ENCODE data around the gene LRRC2. TPM values are rescaled to one million over a fixed set of nuclear protein-coding genes. Genes with fewer than 3 reads are reported as not detected.

The LRRC2 gene
- total and polyA plus RNA-seq, 2 donors (not counting 3 experiments of a cell fraction or from before 2014, with no cell fraction given), result 0.14 to 0.73 TPM

DNA sequence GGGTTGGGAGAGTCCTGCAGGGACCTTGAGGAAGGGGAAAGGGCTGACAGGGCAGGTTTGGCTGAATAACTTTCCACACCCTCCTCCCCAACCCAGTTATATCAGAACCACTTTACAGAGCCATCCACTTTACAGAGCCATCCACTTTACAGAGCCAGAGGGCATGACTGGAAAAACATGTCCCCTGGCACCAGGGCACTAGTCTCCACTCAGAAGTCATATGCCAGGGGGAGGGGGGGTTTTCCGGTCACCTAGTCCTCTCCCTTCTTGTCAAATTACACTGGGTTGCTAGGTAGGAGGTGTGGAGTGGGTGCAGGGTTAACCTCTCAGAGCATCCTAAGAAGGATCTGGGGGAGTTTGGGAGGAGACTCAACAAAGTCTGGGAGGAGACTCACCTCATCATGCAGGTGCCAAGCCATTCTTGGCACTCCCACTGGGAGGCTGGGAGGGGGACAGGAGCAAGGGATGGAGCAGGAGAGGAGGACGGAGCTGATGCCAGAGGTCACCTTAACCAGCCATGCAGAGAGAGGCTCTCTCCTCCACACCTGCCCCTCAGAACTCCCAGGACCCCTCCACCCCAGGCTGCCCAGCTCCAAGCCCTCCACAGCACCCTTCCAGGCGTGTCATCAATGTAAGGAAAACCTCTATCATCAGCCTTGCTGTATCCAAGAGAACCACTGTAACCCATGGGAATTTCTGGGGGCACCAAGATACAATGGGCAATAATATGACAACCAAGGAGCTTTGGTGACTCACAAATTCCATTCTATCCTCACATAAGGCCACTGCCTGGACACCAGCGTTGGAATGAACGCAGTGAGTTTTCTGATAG, 1.7 kb downstream of the LRRC2 start:
- Histone ChIP-seq H3K4me1 (ENCODE audit: control insufficient read depth, extremely low read depth, insufficient read depth, low read length) (peaks cover 10% of the 10 kb centered on the region), H3K79me2 (ENCODE audit: control insufficient read depth, insufficient read depth, low read length) (no peaks in the 10 kb centered on the region), H3K4me3 (replicated peaks in 1 of 3; ENCODE audit: insufficient read depth in 1 of 3, low read depth in 1 of 3, low read length in 3 of 3) (no peak overlapping the region), H3K4me2 (ENCODE audit: insufficient read depth, low read length) (no peak overlapping the region), H3K9me3 (replicated peaks; ENCODE audit: control insufficient read depth, insufficient read depth, low read length) (no peaks in the 10 kb centered on the region), H3K36me3 (ENCODE audit: control insufficient read depth in 2 of 2, extremely low read depth in 1 of 2, insufficient read depth in 2 of 2, low read length in 2 of 2) (no peaks in the 10 kb centered on the region), H3K27me3 (ENCODE audit: control insufficient read depth in 2 of 2, insufficient read depth in 2 of 2, low read length in 2 of 2) (peaks cover 0 to 3% of the 10 kb centered on the region in 2 experiments), H2AFZ (ENCODE audit: low read depth, low read length) (no peak overlapping the region), H3K27ac (ENCODE audit: insufficient read depth, low read depth, low read length) (no peak overlapping the region), H3K9me1 (replicated peaks; ENCODE audit: control insufficient read depth, extremely low read depth, insufficient read depth, low read length) (no peaks in the 10 kb centered on the region), H3K9ac (replicated peaks; ENCODE audit: extremely low read depth, insufficient read depth, low read length) (no peak overlapping the region), H4K20me1 (replicated peaks; ENCODE audit: control insufficient read depth, extremely low read depth, insufficient read depth, low read length) (no peaks in the 10 kb centered on the region)
- no TSS peak for BruUV-seq (replicated peaks)
- intact Hi-C loops (cut with micrococcal nuclease) (no loop called here), dilution Hi-C loops (cut with MboI; ENCODE audit: extremely low pct_ligation_motif_present, low sequenced_read_pairs) (no loop called here)
- DNase-seq (ENCODE audit: low read depth, low spot score), result no peak
- CTCF ChIA-PET, result interaction anchor here (1.0 to 3.9 kb wide), 3 partner anchors 13 to 75 kb away, joined by 5 to 20 read pairs (median 5); no protein-coding TSS in a partner anchor
- FAIRE-seq, result no peak
- POLR2A ChIA-PET, result no interaction called here
- TF ChIP-seq EZH2 (IDR thresholded peaks at IDR 0.05; ENCODE audit: borderline replicate concordance, low read depth, low read length, severe bottlenecking) (no peak), POLR2AphosphoS5 (IDR thresholded peaks at IDR 0.05; ENCODE audit: insufficient read depth, low read depth, low read length) (no peak), MYC (IDR thresholded peaks at IDR 0.05; ENCODE audit: low read depth, low read length) (no peak), POLR2A (IDR thresholded peaks at IDR 0.05; ENCODE audit: low read depth, low read length) (no peak), GATA2 (IDR thresholded peaks at IDR 0.05; ENCODE audit: insufficient read depth, insufficient read length, low read depth, low read length) (no peak), FOS (IDR thresholded peaks at IDR 0.05; ENCODE audit: borderline replicate concordance, insufficient read depth, low read length) (no peak)

DNA sequence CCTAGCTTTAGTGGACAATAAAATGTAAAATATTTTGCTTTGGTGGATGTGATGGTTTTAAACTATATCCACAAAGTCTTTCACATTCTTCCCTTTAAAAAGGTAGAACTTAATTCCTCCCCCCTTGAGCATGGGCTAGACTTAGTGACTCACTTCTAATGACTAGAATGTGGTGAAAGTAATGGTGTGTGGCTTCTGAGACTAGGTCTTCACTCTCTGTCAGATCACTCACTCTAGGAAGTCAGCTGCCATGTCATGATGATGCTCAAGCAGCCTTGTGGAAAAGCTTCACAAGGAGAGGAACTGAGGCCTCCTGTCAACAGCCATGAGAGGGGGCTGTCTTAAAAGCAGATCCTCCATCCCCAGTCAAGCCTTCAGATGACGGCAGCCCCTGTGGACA, 4.2 kb downstream of the LRRC2 start:
- TF ChIP-seq MYC (IDR thresholded peaks at IDR 0.05; ENCODE audit: low read depth, low read length) (no peak), GATA2 (IDR thresholded peaks at IDR 0.05; ENCODE audit: insufficient read depth, insufficient read length, low read depth, low read length) (no peak), EZH2 (IDR thresholded peaks at IDR 0.05; ENCODE audit: borderline replicate concordance, low read depth, low read length, severe bottlenecking) (no peak), POLR2AphosphoS5 (IDR thresholded peaks at IDR 0.05; ENCODE audit: insufficient read depth, low read depth, low read length) (no peak), FOS (IDR thresholded peaks at IDR 0.05; ENCODE audit: borderline replicate concordance, insufficient read depth, low read length) (no peak), JUN (IDR thresholded peaks at IDR 0.05; ENCODE audit: borderline replicate concordance, insufficient read depth, insufficient read length, low read depth) (no peak), POLR2A (IDR thresholded peaks at IDR 0.05; ENCODE audit: low read depth, low read length) (no peak)
- TF ChIP-seq, protein P1, sequence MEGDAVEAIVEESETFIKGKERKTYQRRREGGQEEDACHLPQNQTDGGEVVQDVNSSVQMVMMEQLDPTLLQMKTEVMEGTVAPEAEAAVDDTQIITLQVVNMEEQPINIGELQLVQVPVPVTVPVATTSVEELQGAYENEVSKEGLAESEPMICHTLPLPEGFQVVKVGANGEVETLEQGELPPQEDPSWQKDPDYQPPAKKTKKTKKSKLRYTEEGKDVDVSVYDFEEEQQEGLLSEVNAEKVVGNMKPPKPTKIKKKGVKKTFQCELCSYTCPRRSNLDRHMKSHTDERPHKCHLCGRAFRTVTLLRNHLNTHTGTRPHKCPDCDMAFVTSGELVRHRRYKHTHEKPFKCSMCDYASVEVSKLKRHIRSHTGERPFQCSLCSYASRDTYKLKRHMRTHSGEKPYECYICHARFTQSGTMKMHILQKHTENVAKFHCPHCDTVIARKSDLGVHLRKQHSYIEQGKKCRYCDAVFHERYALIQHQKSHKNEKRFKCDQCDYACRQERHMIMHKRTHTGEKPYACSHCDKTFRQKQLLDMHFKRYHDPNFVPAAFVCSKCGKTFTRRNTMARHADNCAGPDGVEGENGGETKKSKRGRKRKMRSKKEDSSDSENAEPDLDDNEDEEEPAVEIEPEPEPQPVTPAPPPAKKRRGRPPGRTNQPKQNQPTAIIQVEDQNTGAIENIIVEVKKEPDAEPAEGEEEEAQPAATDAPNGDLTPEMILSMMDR (IDR thresholded peaks at IDR 0.05; ENCODE audit: extremely low read depth in 1 of 2, insufficient read depth in 1 of 2, low read depth in 1 of 2, low read length in 2 of 2), result no peak
- TF ChIP-seq, protein P2, sequence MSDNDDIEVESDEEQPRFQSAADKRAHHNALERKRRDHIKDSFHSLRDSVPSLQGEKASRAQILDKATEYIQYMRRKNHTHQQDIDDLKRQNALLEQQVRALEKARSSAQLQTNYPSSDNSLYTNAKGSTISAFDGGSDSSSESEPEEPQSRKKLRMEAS (IDR thresholded peaks at IDR 0.05; ENCODE audit: insufficient read depth, insufficient read length), result no peak
- Histone ChIP-seq H3K27ac (ENCODE audit: insufficient read depth, low read depth, low read length) (no peak overlapping the region), H3K9me1 (replicated peaks; ENCODE audit: control insufficient read depth, extremely low read depth, insufficient read depth, low read length) (no peaks in the 10 kb centered on the region), H4K20me1 (replicated peaks; ENCODE audit: control insufficient read depth, extremely low read depth, insufficient read depth, low read length) (no peaks in the 10 kb centered on the region), H2AFZ (ENCODE audit: low read depth, low read length) (no peak overlapping the region), H3K79me2 (ENCODE audit: control insufficient read depth, insufficient read depth, low read length) (no peaks in the 10 kb centered on the region), H3K4me1 (ENCODE audit: control insufficient read depth, extremely low read depth, insufficient read depth, low read length) (peaks cover 23% of the 10 kb centered on the region), H3K9me3 (replicated peaks; ENCODE audit: control insufficient read depth, insufficient read depth, low read length) (no peaks in the 10 kb centered on the region), H3K4me3 (replicated peaks in 1 of 3; ENCODE audit: insufficient read depth in 1 of 3, low read depth in 1 of 3, low read length in 3 of 3) (no peak overlapping the region), H3K27me3 (ENCODE audit: control insufficient read depth in 2 of 2, insufficient read depth in 2 of 2, low read length in 2 of 2) (peaks cover 0 to 3% of the 10 kb centered on the region in 2 experiments), H3K4me2 (ENCODE audit: insufficient read depth, low read length) (no peak overlapping the region), H3K9ac (replicated peaks; ENCODE audit: extremely low read depth, insufficient read depth, low read length) (no peak overlapping the region), H3K36me3 (ENCODE audit: control insufficient read depth in 2 of 2, extremely low read depth in 1 of 2, insufficient read depth in 2 of 2, low read length in 2 of 2) (no peaks in the 10 kb centered on the region)
- DNase-seq (ENCODE audit: low read depth, low spot score), result no peak
- FAIRE-seq, result no peak
- CTCF ChIA-PET, result interaction anchor here (1.1 to 2.4 kb wide), 2 partner anchors 24 to 73 kb away, joined by 3 to 18 read pairs; no protein-coding TSS in a partner anchor
- dilution Hi-C loops (cut with MboI; ENCODE audit: extremely low pct_ligation_motif_present, low sequenced_read_pairs) (no loop called here), intact Hi-C loops (cut with micrococcal nuclease) (no loop called here)
- no TSS peak for BruUV-seq (replicated peaks)
- POLR2A ChIA-PET, result no interaction called here
